IMR-90 (cell line): ENCODE results near the gene CABP4. TPM values are rescaled to one million over a fixed set of nuclear protein-coding genes. Genes with fewer than 3 reads are reported as not detected.
A peak's percentile ranks its signal among the peaks of the same experiment; 100 is the strongest.

ENCODE experiments used
- ATAC-seq: fragments of 200-7000 bp; cut with Tn5 transposase; 2 replicates; pipeline ENCODE4 v1.9.1; 2020; ENCODE audit warnings: low read depth, mild to moderate bottlenecking, moderate library complexity
- BruUV-seq: library from RNA; stranded (reverse); fragments of 400-500 nt; replicated peaks from 2 replicates; lab custom pipeline; 2021; lab: Mats Ljungman, UMichigan
- CTCF ChIA-PET: fragments of 300-600 bp; formaldehyde crosslinking; extraction: SDS; loops from one replicate; lab custom pipeline; 2021; ENCODE audit warnings: antibody characterized with exemption; lab: Yijun Ruan, JAX
- POLR2A ChIA-PET: fragments of 300-600 bp; sonication (Branson Sonifier 250); formaldehyde crosslinking; loops from one replicate; lab custom pipeline; 2022; ENCODE audit warnings: antibody characterized with exemption; ENCODE audit not compliant: unreplicated experiment; lab: Charles Lee
- DNase-seq: peaks from one replicate; pipeline ENCODE4 v3.0.0; 2013
- H2AFZ ChIP-seq: replicated peaks from 2 replicates; pipeline ENCODE3; 2013; ENCODE audit warnings: low read length, mild to moderate bottlenecking; ENCODE audit not compliant: poor library complexity
- H2AK5ac ChIP-seq: 2 replicates; pipeline ENCODE4 v1.6.1; 2013; ENCODE audit warnings: low read depth, low read length, inconsistent platforms
- H2AK9ac ChIP-seq: replicated peaks from 2 replicates; pipeline ENCODE3; 2013; ENCODE audit warnings: mild to moderate bottlenecking, low read depth, low read length, moderate library complexity; ENCODE audit not compliant: poor library complexity
- H2BK120ac ChIP-seq: 2 replicates; pipeline ENCODE4 v1.6.1; 2013; ENCODE audit warnings: low read depth, low read length, inconsistent platforms
- H2BK15ac ChIP-seq: 3 replicates; pipeline ENCODE4 v1.6.1; 2013; ENCODE audit warnings: low read depth, low read length, inconsistent platforms
- H2BK20ac ChIP-seq: 2 replicates; pipeline ENCODE4 v1.6.1; 2013; ENCODE audit warnings: low read depth, mild to moderate bottlenecking, inconsistent platforms, low read length, moderate library complexity
- H2BK5ac ChIP-seq: 2 replicates; pipeline ENCODE4 v1.6.1; 2013; ENCODE audit warnings: mild to moderate bottlenecking, low read depth, low read length, inconsistent platforms; ENCODE audit not compliant: poor library complexity, severe bottlenecking
- H3K14ac ChIP-seq: replicated peaks from 2 replicates; pipeline ENCODE4 v1.6.1; 2013; ENCODE audit warnings: low read depth, low read length, inconsistent platforms
- H3K18ac ChIP-seq: 2 replicates; pipeline ENCODE4 v1.6.1; 2013; ENCODE audit warnings: low read depth, low read length, control low read depth
- H3K23ac ChIP-seq: 2 replicates; pipeline ENCODE4 v1.6.1; 2013; ENCODE audit warnings: low read depth, low read length, inconsistent platforms
- H3K27ac ChIP-seq: 2 replicates; pipeline ENCODE4 v1.5.1; 2013; ENCODE audit warnings: mild to moderate bottlenecking, control low read depth, low read length; ENCODE audit not compliant: insufficient read depth
- H3K27me3 ChIP-seq: 2 replicates; pipeline ENCODE4 v1.6.1; 2013; ENCODE audit warnings: low read length; ENCODE audit not compliant: control insufficient read depth, insufficient read depth
- H3K36me3 ChIP-seq: 2 replicates; pipeline ENCODE4 v1.6.1; 2013; ENCODE audit warnings: low read length, mixed read lengths; ENCODE audit not compliant: control insufficient read depth, insufficient read depth
- H3K4ac ChIP-seq: 2 replicates; pipeline ENCODE4 v1.6.1; 2013; ENCODE audit warnings: low read depth, low read length, inconsistent platforms
- H3K4me1 ChIP-seq: 2 replicates; pipeline ENCODE4 v1.6.1; 2013; ENCODE audit warnings: low read length, mixed read lengths; ENCODE audit not compliant: control insufficient read depth, insufficient read depth
- H3K4me2 ChIP-seq: 2 replicates; pipeline ENCODE4 v1.6.1; 2013; ENCODE audit warnings: low read depth, mild to moderate bottlenecking, control low read depth, low read length, moderate library complexity
- H3K4me3 ChIP-seq: 2 replicates; pipeline ENCODE4 v1.5.1; 2013; ENCODE audit warnings: low read depth, mild to moderate bottlenecking, control low read depth, low read length, moderate library complexity; ENCODE audit not compliant: insufficient read depth
- H3K56ac ChIP-seq: 2 replicates; pipeline ENCODE4 v1.6.1; 2013; ENCODE audit warnings: low read length, inconsistent platforms; ENCODE audit not compliant: insufficient read depth; ENCODE audit errors: extremely low read depth
- H3K79me1 ChIP-seq, 2 experiments: 2 replicates each; pipeline ENCODE4 v1.6.1; 2013; ENCODE audit warnings: low read length in 2 of 2, inconsistent platforms in 1 of 2, low read depth in 1 of 2
- H3K9ac ChIP-seq: 2 replicates; pipeline ENCODE4 v1.6.1; 2013; ENCODE audit warnings: low read depth, low read length, control low read depth
- H3K9me1 ChIP-seq: 2 replicates; pipeline ENCODE4 v1.6.1; 2013; ENCODE audit warnings: low read length, inconsistent platforms; ENCODE audit not compliant: insufficient read depth
- H3K9me3 ChIP-seq: 2 replicates; pipeline ENCODE4 v1.6.1; 2013; ENCODE audit warnings: low read length; ENCODE audit not compliant: control insufficient read depth, insufficient read depth
- H4K20me1 ChIP-seq: 2 replicates; pipeline ENCODE4 v1.6.1; 2013; ENCODE audit warnings: low read length, inconsistent platforms; ENCODE audit not compliant: insufficient read depth
- H4K5ac ChIP-seq: 2 replicates; pipeline ENCODE4 v1.6.1; 2013; ENCODE audit warnings: mild to moderate bottlenecking, low read depth, low read length, control low read depth
- H4K8ac ChIP-seq, 2 experiments: 2 replicates each; pipeline ENCODE4 v1.6.1; 2013; ENCODE audit warnings: low read depth in 2 of 2, low read length in 2 of 2, control low read depth in 1 of 2, inconsistent platforms in 1 of 2
- H4K91ac ChIP-seq: 2 replicates; pipeline ENCODE4 v1.6.1; 2013; ENCODE audit warnings: low read depth, low read length, inconsistent platforms; ENCODE audit not compliant: insufficient read depth
- BHLHE40 ChIP-seq: fragments of 150-350 bp; IDR thresholded peaks from 2 replicates; pipeline ENCODE4 v1.6.1; 2016; ENCODE audit warnings: mild to moderate bottlenecking, low read depth, low read length
- CEBPB ChIP-seq: IDR thresholded peaks from 2 replicates; pipeline ENCODE4 v1.6.1; 2012; ENCODE audit warnings: low read depth, low read length, improper control_type of control experiment
- CHD1 ChIP-seq: IDR thresholded peaks from 2 replicates; pipeline ENCODE4 v1.6.1; 2012; ENCODE audit warnings: low read depth, low read length, improper control_type of control experiment
- FOS ChIP-seq: fragments of 150-350 bp; IDR thresholded peaks from 2 replicates; pipeline ENCODE4 v1.6.1; 2016; ENCODE audit warnings: low read depth, low read length
- MAFK ChIP-seq: IDR thresholded peaks from 2 replicates; pipeline ENCODE4 v1.6.1; 2012; ENCODE audit warnings: low read depth, low read length, improper control_type of control experiment
- MAZ ChIP-seq: IDR thresholded peaks from 2 replicates; pipeline ENCODE4 v1.6.1; 2012; ENCODE audit warnings: low read depth, mild to moderate bottlenecking, low read length, improper control_type of control experiment, moderate library complexity, borderline replicate concordance
- MXI1 ChIP-seq: IDR thresholded peaks from 2 replicates; pipeline ENCODE4 v1.6.1; 2012; ENCODE audit warnings: low read depth, mild to moderate bottlenecking, low read length, moderate library complexity, borderline replicate concordance
- NFE2L2 ChIP-seq: fragments of 150-350 bp; IDR thresholded peaks from 2 replicates; pipeline ENCODE4 v1.6.1; 2016; ENCODE audit warnings: low read depth, mild to moderate bottlenecking, low read length
- POLR2A ChIP-seq: IDR thresholded peaks from 2 replicates; pipeline ENCODE4 v1.6.1; 2012; ENCODE audit warnings: mild to moderate bottlenecking, low read depth, low read length
- RAD21 ChIP-seq: IDR thresholded peaks from 2 replicates; pipeline ENCODE4 v1.6.1; 2012; ENCODE audit warnings: low read length, improper control_type of control experiment
- RCOR1 ChIP-seq: IDR thresholded peaks from 2 replicates; pipeline ENCODE4 v1.6.1; 2012; ENCODE audit warnings: mild to moderate bottlenecking, low read length, improper control_type of control experiment; ENCODE audit not compliant: insufficient replicate concordance
- RFX5 ChIP-seq: IDR thresholded peaks from 2 replicates; pipeline ENCODE4 v1.8.0; 2012; ENCODE audit warnings: low read depth, mild to moderate bottlenecking, low read length, moderate library complexity
- SMC3 ChIP-seq: fragments of 150-350 bp; IDR thresholded peaks from 2 replicates; pipeline ENCODE4 v1.6.1; 2016; ENCODE audit warnings: low read depth, mild to moderate bottlenecking, antibody characterized with exemption, low read length, moderate library complexity
- WGBS, 2 experiments: methylation state at CpG; one replicate each; pipeline versions ENCODE4 v1.1.5 to v1.1.7; 2013; ENCODE audit warnings: missing lambda C conversion rate in 2 of 2; ENCODE audit not compliant: insufficient read length in 1 of 2; ENCODE audit errors: extremely low coverage in 2 of 2; 5-methylcytosine and 5-hydroxymethylcytosine counted together
- dilution Hi-C: fragments of 300-500 bp; cut with HindIII; formaldehyde crosslinking; loops from one replicate; pipeline ENCODE4 v1.14.3; 2018; ENCODE audit warnings: low sequenced_read_pairs; ENCODE audit not compliant: unreplicated experiment
- in situ Hi-C: fragments of 300-500 bp; cut with MboI; formaldehyde crosslinking; loops from 3 replicates; pipeline ENCODE4 v1.14.3; 2019; ENCODE audit warnings: low sequenced_read_pairs, inconsistent platforms, mixed read lengths
- intact Hi-C: fragments of 100-400 bp; cut with micrococcal nuclease; formaldehyde crosslinking; loops from 2 replicates; pipeline ENCODE4 v1.10.0; 2022
- polyA plus RNA-seq, 3 experiments: library from polyadenylated mRNA; depleted of rRNA; stranded (reverse); fragments of >200 nt; gene quantifications; 2 replicates each; pipeline ENCODE4 v1.2.3, GENCODE V29; 2012; ENCODE audit warnings: low replicate concordance in 1 of 3
- total RNA-seq: library from RNA; depleted of rRNA; stranded (reverse); fragments of >200 nt; gene quantifications from 2 replicates; pipeline ENCODE4 v1.2.3, GENCODE V29; 2012
- TF ChIP-seq, protein P1 (sequence below): fragments of 150-350 bp; IDR thresholded peaks from 2 replicates; pipeline ENCODE4 v1.6.1; 2016; ENCODE audit warnings: low read depth, mild to moderate bottlenecking, low read length, moderate library complexity, borderline replicate concordance
- TF ChIP-seq, protein P2 (sequence below): conservative IDR thresholded peaks from 2 replicates; pipeline ENCODE4 v1.5.1; 2012; ENCODE audit warnings: mild to moderate bottlenecking, low read depth, low read length, improper control_type of control experiment
- TF ChIP-seq, protein P3 (sequence below): fragments of 150-350 bp; IDR thresholded peaks from 2 replicates; pipeline ENCODE4 v1.6.1; 2017; ENCODE audit warnings: mild to moderate bottlenecking, antibody characterized with exemption, low read length, low read depth

The CABP4 gene
- total and polyA plus RNA-seq, 2 of the 4 experiments (the other 2 are of a cell fraction): not detected

GRCh38 chr11:67412495-67413179, 42.5 kb upstream of the CABP4 start:
- in situ Hi-C loops (no loop called here), dilution Hi-C loops (no loop called here), intact Hi-C loops (no loop called here)
- Histone ChIP-seq H2BK120ac (no peak overlapping the region), H3K14ac (no peak overlapping the region), H3K4ac (no peak overlapping the region), H3K9me3 (no peaks in the 10 kb centered on the region), H2AK9ac (peak overlapping the region; percentile 42), H4K5ac (no peak overlapping the region), H3K9me1 (no peaks in the 10 kb centered on the region), H2AK5ac (no peak overlapping the region), H3K56ac (no peak overlapping the region), H3K23ac (no peak overlapping the region), H3K4me2 (no peak overlapping the region), H3K79me1 (no peaks in the 10 kb centered on the region), H3K4me3 (no peak overlapping the region), H3K4me1 (no peaks in the 10 kb centered on the region), H3K27ac (no peak overlapping the region), H2BK15ac (no peak overlapping the region), H4K91ac (no peak overlapping the region), H2BK5ac (no peak overlapping the region), H3K27me3 (peaks cover 54% of the 10 kb centered on the region), H4K8ac (no peak overlapping the region), H3K18ac (no peak overlapping the region), H2AFZ (peak overlapping the region; percentile 14), H3K9ac (no peak overlapping the region), H3K36me3 (no peaks in the 10 kb centered on the region), H2BK20ac (no peak overlapping the region), H4K20me1 (no peaks in the 10 kb centered on the region)
- no peak for DNase-seq
- BruUV-seq: no TSS peak
- ATAC-seq: peak; percentile 8; the same call in 1 of the 2 replicates
- CTCF ChIA-PET: interaction anchor here (0.6 kb wide), 1 partner anchor 1208 kb away, joined by 3 read pairs; no protein-coding TSS in a partner anchor
- POLR2A ChIA-PET: no interaction called here
- WGBS, 2 experiments: 73% methylated on average over 2 of the region's 9 CpGs; no CpG with 5 or more reads in 1 of the 2 experiments
- TF ChIP-seq, protein P1, sequence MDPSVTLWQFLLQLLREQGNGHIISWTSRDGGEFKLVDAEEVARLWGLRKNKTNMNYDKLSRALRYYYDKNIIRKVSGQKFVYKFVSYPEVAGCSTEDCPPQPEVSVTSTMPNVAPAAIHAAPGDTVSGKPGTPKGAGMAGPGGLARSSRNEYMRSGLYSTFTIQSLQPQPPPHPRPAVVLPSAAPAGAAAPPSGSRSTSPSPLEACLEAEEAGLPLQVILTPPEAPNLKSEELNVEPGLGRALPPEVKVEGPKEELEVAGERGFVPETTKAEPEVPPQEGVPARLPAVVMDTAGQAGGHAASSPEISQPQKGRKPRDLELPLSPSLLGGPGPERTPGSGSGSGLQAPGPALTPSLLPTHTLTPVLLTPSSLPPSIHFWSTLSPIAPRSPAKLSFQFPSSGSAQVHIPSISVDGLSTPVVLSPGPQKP: no peak
- TF ChIP-seq POLR2A (no peak), RAD21 (no peak), RCOR1 (no peak), MXI1 (no peak), NFE2L2 (no peak), CHD1 (no peak), RFX5 (no peak), MAZ (no peak), SMC3 (no peak), FOS (no peak), MAFK (no peak), BHLHE40 (no peak), CEBPB (no peak)
- TF ChIP-seq, protein P2, sequence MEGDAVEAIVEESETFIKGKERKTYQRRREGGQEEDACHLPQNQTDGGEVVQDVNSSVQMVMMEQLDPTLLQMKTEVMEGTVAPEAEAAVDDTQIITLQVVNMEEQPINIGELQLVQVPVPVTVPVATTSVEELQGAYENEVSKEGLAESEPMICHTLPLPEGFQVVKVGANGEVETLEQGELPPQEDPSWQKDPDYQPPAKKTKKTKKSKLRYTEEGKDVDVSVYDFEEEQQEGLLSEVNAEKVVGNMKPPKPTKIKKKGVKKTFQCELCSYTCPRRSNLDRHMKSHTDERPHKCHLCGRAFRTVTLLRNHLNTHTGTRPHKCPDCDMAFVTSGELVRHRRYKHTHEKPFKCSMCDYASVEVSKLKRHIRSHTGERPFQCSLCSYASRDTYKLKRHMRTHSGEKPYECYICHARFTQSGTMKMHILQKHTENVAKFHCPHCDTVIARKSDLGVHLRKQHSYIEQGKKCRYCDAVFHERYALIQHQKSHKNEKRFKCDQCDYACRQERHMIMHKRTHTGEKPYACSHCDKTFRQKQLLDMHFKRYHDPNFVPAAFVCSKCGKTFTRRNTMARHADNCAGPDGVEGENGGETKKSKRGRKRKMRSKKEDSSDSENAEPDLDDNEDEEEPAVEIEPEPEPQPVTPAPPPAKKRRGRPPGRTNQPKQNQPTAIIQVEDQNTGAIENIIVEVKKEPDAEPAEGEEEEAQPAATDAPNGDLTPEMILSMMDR: no peak
- TF ChIP-seq, protein P3, sequence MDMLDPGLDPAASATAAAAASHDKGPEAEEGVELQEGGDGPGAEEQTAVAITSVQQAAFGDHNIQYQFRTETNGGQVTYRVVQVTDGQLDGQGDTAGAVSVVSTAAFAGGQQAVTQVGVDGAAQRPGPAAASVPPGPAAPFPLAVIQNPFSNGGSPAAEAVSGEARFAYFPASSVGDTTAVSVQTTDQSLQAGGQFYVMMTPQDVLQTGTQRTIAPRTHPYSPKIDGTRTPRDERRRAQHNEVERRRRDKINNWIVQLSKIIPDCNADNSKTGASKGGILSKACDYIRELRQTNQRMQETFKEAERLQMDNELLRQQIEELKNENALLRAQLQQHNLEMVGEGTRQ: no peak
